Measurements from ENCODE around the gene AHDC1. TPM values are rescaled to one million over a fixed set of nuclear protein-coding genes. Genes with fewer than 3 reads are reported as not detected.

Gene AHDC1
- total and polyA plus RNA-seq, 8 donors: 10.4 to 27.5 (median 14.9) TPM

DNA sequence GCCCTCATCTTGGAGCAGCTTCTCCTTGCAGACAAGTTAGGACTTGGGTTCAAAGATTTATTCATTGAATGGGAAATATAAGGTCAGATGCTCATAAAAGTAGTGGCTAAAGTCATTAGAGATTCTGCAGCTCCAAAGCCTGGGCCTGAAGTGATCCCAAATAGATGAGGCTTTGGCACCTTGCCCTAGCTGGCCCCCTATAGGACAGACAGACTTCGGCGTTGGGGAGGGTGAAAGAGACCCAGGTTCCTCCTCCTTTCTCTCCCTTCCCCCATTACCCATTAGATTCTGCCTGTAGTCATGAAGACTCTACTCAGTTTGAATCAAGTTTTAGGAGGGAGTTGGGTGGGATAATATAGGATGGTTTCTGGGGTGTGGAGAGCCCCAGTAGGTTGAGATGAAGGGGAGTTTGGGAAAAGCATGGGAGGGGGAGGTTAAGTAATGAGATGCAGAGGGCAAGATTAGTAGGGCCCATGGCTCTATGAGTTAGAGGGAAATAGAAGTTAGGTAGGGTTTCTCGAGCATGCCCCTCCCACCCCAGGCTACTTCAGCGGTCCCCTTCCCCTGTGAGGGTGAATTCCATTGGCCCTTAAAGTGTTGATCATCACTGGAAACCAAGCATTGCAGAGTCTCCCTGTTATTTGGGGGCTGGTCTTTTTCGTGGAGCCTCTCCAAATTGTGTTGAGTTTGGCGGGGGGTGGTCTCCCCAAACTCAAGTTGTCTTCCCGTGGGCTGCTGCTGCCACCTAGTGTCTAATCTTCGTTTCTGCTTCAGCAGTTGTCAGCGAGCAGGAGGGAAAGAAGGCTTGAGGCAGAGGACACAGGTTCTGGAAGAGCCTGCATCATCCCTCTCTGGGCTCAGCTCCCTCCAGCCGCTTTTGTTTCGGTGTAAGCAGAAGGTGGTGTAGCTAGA, 2.1 kb upstream of the AHDC1 start:
- H3K27ac ChIP-seq: no peak overlapping the region
- intact Hi-C loops (cut with DNase I): loop anchor here in 2 of 3 donors (2.0 to 5.0 kb wide), 4 partner anchors 45 to 204 kb away; no protein-coding TSS in a partner anchor
- WGBS, 2 donors: 17 to 24% methylated on average over 11 of the region's 11 CpGs
- FAIRE-seq: no peak
- no peaks in the 10 kb centered on the region for H3K27me3 ChIP-seq
- no peaks in the 10 kb centered on the region for H3K9me3 ChIP-seq
- DNase-seq: peak in 2 of 6 donors; percentile 55 to 57
- TF ChIP-seq, protein P1, sequence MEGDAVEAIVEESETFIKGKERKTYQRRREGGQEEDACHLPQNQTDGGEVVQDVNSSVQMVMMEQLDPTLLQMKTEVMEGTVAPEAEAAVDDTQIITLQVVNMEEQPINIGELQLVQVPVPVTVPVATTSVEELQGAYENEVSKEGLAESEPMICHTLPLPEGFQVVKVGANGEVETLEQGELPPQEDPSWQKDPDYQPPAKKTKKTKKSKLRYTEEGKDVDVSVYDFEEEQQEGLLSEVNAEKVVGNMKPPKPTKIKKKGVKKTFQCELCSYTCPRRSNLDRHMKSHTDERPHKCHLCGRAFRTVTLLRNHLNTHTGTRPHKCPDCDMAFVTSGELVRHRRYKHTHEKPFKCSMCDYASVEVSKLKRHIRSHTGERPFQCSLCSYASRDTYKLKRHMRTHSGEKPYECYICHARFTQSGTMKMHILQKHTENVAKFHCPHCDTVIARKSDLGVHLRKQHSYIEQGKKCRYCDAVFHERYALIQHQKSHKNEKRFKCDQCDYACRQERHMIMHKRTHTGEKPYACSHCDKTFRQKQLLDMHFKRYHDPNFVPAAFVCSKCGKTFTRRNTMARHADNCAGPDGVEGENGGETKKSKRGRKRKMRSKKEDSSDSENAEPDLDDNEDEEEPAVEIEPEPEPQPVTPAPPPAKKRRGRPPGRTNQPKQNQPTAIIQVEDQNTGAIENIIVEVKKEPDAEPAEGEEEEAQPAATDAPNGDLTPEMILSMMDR (IDR thresholded peaks at IDR 0.05): peak; percentile 41 to 80 (median 69)
- no peaks in the 10 kb centered on the region for H3K36me3 ChIP-seq
- peaks cover 0 to 12% (median 10%) of the 10 kb centered on the region in 3 donors for H3K4me1 ChIP-seq
- no peak overlapping the region for H3K4me3 ChIP-seq
- ATAC-seq: no peak

DNA sequence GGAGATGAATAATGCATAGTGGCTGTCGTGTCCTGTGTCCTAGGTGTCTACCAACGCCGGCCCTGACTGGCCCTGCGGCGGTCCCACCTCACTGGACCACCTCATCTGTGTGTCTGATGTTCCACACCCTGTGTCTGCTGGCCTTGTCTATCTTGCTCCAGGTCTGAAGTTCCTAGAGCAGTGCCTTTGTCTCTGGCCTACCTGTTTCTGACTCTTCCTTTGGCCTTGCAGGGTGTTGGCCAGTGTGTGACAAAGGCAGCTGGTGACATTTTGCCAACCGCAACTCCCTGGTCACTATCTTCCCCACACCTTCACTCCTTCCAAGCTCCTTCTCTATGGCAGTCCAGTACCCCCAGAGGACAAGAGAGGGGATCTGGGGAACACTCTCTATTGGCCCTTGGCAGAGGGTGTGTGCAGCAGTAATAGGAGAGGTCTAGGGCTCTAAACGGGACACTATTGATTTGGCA, 1.4 kb upstream of the AHDC1 start:
- ATAC-seq (no peak), FAIRE-seq (no peak), DNase-seq (no peak)
- H3K4me3 ChIP-seq: no peak overlapping the region
- H3K27ac ChIP-seq: no peak overlapping the region
- H3K27me3 ChIP-seq: no peaks in the 10 kb centered on the region
- 61 to 67% methylated on average over 7 of the region's 7 CpGs for WGBS, 2 donors
- intact Hi-C loops (cut with DNase I): loop anchor here in 2 of 3 donors (2.0 to 5.0 kb wide), 4 partner anchors 45 to 203 kb away; no protein-coding TSS in a partner anchor
- no peaks in the 10 kb centered on the region for H3K9me3 ChIP-seq
- TF ChIP-seq, protein P1 (IDR thresholded peaks at IDR 0.05): no peak
- H3K36me3 ChIP-seq: no peaks in the 10 kb centered on the region
- peaks cover 4 to 12% (median 11%) of the 10 kb centered on the region in 3 donors for H3K4me1 ChIP-seq

DNA sequence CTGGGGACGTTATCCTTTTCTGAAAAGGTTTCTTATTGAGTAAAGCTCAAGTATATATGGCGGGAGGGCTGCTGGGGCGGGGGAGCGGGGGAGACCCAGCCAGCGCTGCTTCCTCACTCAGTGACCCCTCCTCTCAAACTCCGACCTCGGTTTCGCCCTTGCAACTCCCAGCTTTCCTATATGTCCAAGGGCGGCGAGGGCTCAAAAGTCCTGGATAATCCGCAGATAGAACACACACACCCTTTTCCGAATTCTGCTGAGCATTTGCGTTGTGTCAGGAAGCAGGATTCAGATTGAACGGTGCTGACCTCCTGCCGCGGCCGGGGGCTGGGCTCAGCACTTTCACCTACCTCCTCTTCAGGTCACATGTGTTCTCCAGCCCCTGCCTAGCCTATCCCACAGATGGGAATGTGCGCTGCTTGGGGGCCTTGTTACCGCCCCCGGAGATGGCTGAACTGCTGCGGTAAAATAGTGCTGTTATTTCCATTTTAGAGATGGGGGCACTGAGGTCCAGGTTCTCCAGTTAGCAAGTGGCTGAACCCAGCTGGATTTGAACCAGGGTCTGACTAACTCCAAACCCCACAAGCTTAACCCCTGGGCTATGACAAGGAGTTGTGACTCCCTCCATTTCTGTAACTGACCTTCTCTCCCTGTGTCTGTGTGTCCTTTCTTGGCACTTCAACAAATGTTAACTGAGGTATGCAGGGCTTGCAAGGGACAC, 795 bp upstream of the AHDC1 start:
- H3K4me1 ChIP-seq: peaks cover 6 to 15% (median 11%) of the 10 kb centered on the region in 3 donors
- no peak overlapping the region for H3K27ac ChIP-seq
- H3K4me3 ChIP-seq: peak overlapping the region in 2 of 4 donors; percentile 84 to 93
- no peaks in the 10 kb centered on the region for H3K36me3 ChIP-seq
- intact Hi-C loops (cut with DNase I): loop anchor here in 2 of 3 donors (2.0 to 5.0 kb wide), 5 partner anchors 44 to 202 kb away; no protein-coding TSS in a partner anchor
- DNase-seq (no peak), FAIRE-seq (no peak), ATAC-seq (no peak)
- H3K9me3 ChIP-seq: no peaks in the 10 kb centered on the region
- TF ChIP-seq, protein P1 (IDR thresholded peaks at IDR 0.05): no peak
- 34 to 35% methylated on average over 21 of the region's 21 CpGs for WGBS, 2 donors
- no peaks in the 10 kb centered on the region for H3K27me3 ChIP-seq

DNA sequence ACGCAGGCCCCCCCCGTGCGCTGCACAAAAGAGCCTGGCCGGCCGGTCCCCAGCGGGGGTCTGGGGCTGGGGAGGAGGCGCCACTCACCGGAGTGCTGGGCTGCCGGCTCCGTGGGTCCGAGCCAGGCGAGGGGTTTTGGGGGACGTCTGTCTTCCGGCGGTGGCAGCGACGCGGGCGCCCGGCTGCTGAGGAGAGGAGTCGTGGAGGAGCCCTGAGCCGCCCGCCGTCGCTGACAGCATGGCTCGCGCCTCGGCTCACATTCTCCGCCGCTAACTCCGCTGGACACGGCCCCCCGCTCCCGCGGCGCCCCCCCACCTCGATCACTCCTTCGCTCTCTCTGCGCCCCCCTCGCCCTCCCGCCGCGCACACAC, 649 bp downstream of the AHDC1 start:
- Histone ChIP-seq H3K9me3 (no peaks in the 10 kb centered on the region), H3K27me3 (no peaks in the 10 kb centered on the region), H3K36me3 (no peaks in the 10 kb centered on the region), H3K4me3 (peak overlapping the region; percentile 72 to 100 (median 88)), H3K27ac (peak overlapping the region; percentile 76 to 85 (median 80)), H3K4me1 (peaks cover 6 to 25% (median 18%) of the 10 kb centered on the region in 3 donors)
- ATAC-seq (peak; percentile 4 to 26 (median 12)), DNase-seq (peak in 2 of 6 donors; percentile 76 to 89), FAIRE-seq (no peak)
- TF ChIP-seq, protein P1 (IDR thresholded peaks at IDR 0.05): no peak
- intact Hi-C loops (cut with DNase I): loop anchor here in 1 of 3 donors (5.0 kb wide), 1 partner anchor 46 kb away; no protein-coding TSS in a partner anchor
- 0 to 1% methylated on average over 25 to 42 of the region's 43 CpGs for WGBS, 2 donors

Measured in pancreas (tissue), 10 donors.